H1 (cell line): ENCODE results near the gene RRP1. TPM values are rescaled to one million over a fixed set of nuclear protein-coding genes. Genes with fewer than 3 reads are reported as not detected.

Experiments
- ASH2L ChIP-seq: fragments of 200-600, 300-600 bp; sonication (generic); IDR thresholded peaks from one replicate; pipeline ENCODE4 v1.7.1; 2017; ENCODE audit warnings: low read length
- CEBPB ChIP-seq: IDR thresholded peaks from 2 replicates; pipeline ENCODE4 v1.6.1; 2012; ENCODE audit warnings: low read depth, low read length
- CHD7 ChIP-seq: fragments of 300-600 bp; sonication (generic); IDR thresholded peaks from 2 replicates; pipeline ENCODE4 v1.7.1; 2012; ENCODE audit warnings: low read length, moderate library complexity, mild to moderate bottlenecking, inconsistent platforms; ENCODE audit not compliant: insufficient replicate concordance
- SP4 ChIP-seq: IDR thresholded peaks from 2 replicates; pipeline ENCODE4 v1.6.1; 2012; ENCODE audit warnings: low read length, inconsistent platforms
- polyA plus RNA-seq, 7 experiments: library from polyadenylated mRNA; depleted of rRNA in 3 of 7; stranded (reverse) in 5 of 7; unstranded in 2 of 7; fragments of >200 nt in 5 of 7; fragments of 200-250 nt in 2 of 7; gene quantifications; 1 replicate in 5 of 7; 2 replicates in 1 of 7; 4 replicates in 1 of 7; pipeline versions ENCODE4 v1.2.1 to v1.2.3, GENCODE V29; 2011 to 2013; ENCODE audit warnings: missing spikeins in 2 of 7, mixed read lengths in 2 of 7
- total RNA-seq: library from RNA; stranded (reverse); fragmentation: NEBNext Ultra II Directional; extraction: Animal tissue kit (Norgen Biotek cat#: 25700); gene quantifications from 2 replicates; pipeline ENCODE4 v1.2.1, GENCODE V29; 2021

RRP1 gene
- total and polyA plus RNA-seq, 2 of the 8 experiments (the other 6 are each of a cell fraction or from before 2014, with no cell fraction given), result 11.6 to 55.2 TPM

- TF ChIP-seq SP4 (no peak), CEBPB (no peak), CHD7 (no peak), ASH2L (no peak)
Observed at GRCh38 chr21:43812139-43812821, 22.9 kb downstream of the RRP1 start (continued).
